Prostate gland (tissue), 2 donors: ENCODE data around the gene POLL. TPM values are rescaled to one million over a fixed set of nuclear protein-coding genes. Genes with fewer than 3 reads are reported as not detected.

ENCODE experiments used
- DNase-seq: peaks from one replicate; pipeline ENCODE4 v3.0.0-alpha.2; 2019; ENCODE audit warnings: low spot score
- H3K27ac ChIP-seq, 2 donors: fragments of 200-600 bp; sonication (generic); 2 replicates each; pipeline ENCODE4 v1.5.1; 2017 to 2019
- H3K27me3 ChIP-seq: fragments of 200-600 bp; sonication (generic); replicated peaks from 2 replicates; pipeline ENCODE4 v1.5.1; 2019; ENCODE audit not compliant: insufficient read depth
- H3K36me3 ChIP-seq, 2 donors: fragments of 200-600 bp; sonication (generic); 1 replicate in 1 of 2; 2 replicates in 1 of 2; pipeline versions ENCODE4 v1.5.1 to v1.8.1; 2017 to 2019
- H3K4me1 ChIP-seq: fragments of 200-600 bp; sonication (generic); replicated peaks from 2 replicates; pipeline ENCODE4 v1.5.1; 2019
- H3K4me3 ChIP-seq, 2 donors: fragments of 200-600 bp; sonication (generic); 2 replicates each; pipeline ENCODE4 v1.5.1; 2017 to 2019
- H3K9me3 ChIP-seq: fragments of 200-600 bp; sonication (generic); 2 replicates; pipeline ENCODE4 v1.5.1; 2017
- POLR2A ChIP-seq: fragments of 450-650 bp; IDR thresholded peaks from one replicate; pipeline ENCODE4 v1.6.1; 2016; ENCODE audit warnings: antibody characterized with exemption, mild to moderate bottlenecking
- POLR2AphosphoS5 ChIP-seq: sonication (generic); formaldehyde crosslinking; IDR thresholded peaks from one replicate; pipeline ENCODE4 v1.6.1; 2017; ENCODE audit warnings: antibody characterized with exemption
- WGBS: methylation state at CpG from one replicate; pipeline ENCODE4 v1.1.5; 2018; 5-methylcytosine and 5-hydroxymethylcytosine counted together
- intact Hi-C: fragments of 100-400 bp; cut with DNase I; formaldehyde crosslinking; loops from one replicate; pipeline ENCODE4 v1.14.2; 2022
- total RNA-seq, 2 donors: library from RNA; depleted of rRNA; stranded (reverse); fragments of >200 nt; gene quantifications; one replicate each; pipeline ENCODE4 v1.1.0, GENCODE V29; 2016
- TF ChIP-seq, protein P1 (sequence below), 4 experiments: fragments of 200-600 bp in 2 of 4; fragments of 450-650 bp in 2 of 4; sonication (generic) in 2 of 4; IDR thresholded peaks; 1 replicate in 3 of 4; 2 replicates in 1 of 4; pipeline ENCODE4 v1.5.1; 2016 to 2019; ENCODE audit warnings: antibody characterized with exemption in 4 of 4, mild to moderate bottlenecking in 2 of 4, moderate library complexity in 2 of 4

The POLL gene
- total RNA-seq, 2 donors from 2014 or later: 23.2 to 44.7 TPM

DNA sequence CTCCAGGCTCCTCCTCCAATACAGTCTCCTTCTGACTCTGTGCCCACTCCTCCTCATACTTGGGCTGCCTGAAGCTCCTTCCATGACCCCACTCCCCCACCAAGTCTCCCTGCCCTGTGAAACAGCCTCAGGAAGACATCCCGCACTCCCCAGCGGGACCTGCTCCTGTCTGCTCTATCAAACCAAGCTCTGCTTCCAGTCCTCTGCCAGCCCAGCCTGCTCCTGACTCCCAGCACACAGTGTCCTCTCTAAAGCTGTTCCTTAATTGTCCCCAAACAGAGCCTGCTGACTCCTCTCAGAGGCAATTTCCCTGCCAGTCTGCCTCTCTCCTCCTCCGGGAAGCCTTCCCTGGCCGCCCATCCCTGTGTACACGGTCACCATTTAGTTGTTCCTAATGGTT, 9.9 kb downstream of the POLL start:
- Histone ChIP-seq H3K27me3 (no peaks in the 10 kb centered on the region), H3K36me3 (peaks cover 0 to 10% of the 10 kb centered on the region in 2 donors), H3K9me3 (no peaks in the 10 kb centered on the region), H3K27ac (no peak overlapping the region), H3K4me1 (no peaks in the 10 kb centered on the region), H3K4me3 (no peak overlapping the region)
- TF ChIP-seq POLR2A (no peak), POLR2AphosphoS5 (no peak)
- TF ChIP-seq, protein P1, sequence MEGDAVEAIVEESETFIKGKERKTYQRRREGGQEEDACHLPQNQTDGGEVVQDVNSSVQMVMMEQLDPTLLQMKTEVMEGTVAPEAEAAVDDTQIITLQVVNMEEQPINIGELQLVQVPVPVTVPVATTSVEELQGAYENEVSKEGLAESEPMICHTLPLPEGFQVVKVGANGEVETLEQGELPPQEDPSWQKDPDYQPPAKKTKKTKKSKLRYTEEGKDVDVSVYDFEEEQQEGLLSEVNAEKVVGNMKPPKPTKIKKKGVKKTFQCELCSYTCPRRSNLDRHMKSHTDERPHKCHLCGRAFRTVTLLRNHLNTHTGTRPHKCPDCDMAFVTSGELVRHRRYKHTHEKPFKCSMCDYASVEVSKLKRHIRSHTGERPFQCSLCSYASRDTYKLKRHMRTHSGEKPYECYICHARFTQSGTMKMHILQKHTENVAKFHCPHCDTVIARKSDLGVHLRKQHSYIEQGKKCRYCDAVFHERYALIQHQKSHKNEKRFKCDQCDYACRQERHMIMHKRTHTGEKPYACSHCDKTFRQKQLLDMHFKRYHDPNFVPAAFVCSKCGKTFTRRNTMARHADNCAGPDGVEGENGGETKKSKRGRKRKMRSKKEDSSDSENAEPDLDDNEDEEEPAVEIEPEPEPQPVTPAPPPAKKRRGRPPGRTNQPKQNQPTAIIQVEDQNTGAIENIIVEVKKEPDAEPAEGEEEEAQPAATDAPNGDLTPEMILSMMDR (IDR thresholded peaks at IDR 0.05): no peak
- no peak for DNase-seq
- intact Hi-C loops: no loop called here
- WGBS: 99% methylated on average over 5 of the region's 5 CpGs

DNA sequence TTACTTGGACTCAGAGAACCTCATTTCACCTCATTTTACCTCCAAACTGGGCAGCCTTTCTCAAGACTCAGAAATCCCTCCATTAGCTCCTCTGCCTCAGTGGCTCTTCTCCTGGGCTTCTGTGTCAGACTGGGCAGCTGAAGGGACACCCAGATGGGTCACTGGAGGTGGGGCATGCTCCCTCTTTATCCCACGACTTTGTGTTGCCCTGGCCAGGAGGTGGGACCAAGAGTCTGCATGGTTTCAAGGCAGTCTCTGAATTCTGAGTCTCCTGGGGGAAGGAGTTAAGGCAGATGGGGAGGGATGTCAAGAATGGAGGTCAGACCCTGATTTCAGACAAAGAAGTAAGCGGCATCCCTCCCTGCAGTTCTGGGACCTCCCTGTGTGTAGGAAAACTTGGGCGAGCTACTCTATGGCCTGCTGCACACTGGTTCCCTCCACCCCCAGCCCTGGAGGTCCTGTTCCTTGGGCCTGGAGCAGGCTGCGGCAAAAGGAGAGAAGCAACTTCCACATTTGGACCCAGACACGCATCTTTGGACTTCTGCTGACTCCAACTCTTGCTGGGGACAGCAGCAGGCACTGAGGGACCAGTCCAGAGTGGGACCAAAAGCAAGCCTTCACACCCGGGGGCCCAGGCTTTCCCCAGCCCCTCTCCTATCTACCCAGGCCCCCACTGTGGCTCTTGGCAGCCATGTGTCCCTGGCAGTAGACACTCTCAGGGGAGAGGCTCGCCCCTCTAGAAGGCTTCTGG, 10.8 kb downstream of the POLL start:
- Histone ChIP-seq H3K27me3 (no peaks in the 10 kb centered on the region), H3K9me3 (no peaks in the 10 kb centered on the region), H3K27ac (no peak overlapping the region), H3K4me1 (no peaks in the 10 kb centered on the region), H3K36me3 (peaks cover 0 to 10% of the 10 kb centered on the region in 2 donors), H3K4me3 (no peak overlapping the region)
- no peak for DNase-seq
- 89% methylated on average over 7 of the region's 7 CpGs for WGBS
- TF ChIP-seq POLR2A (no peak), POLR2AphosphoS5 (no peak)
- TF ChIP-seq, protein P1 (IDR thresholded peaks at IDR 0.05): no peak
- intact Hi-C loops: no loop called here

DNA sequence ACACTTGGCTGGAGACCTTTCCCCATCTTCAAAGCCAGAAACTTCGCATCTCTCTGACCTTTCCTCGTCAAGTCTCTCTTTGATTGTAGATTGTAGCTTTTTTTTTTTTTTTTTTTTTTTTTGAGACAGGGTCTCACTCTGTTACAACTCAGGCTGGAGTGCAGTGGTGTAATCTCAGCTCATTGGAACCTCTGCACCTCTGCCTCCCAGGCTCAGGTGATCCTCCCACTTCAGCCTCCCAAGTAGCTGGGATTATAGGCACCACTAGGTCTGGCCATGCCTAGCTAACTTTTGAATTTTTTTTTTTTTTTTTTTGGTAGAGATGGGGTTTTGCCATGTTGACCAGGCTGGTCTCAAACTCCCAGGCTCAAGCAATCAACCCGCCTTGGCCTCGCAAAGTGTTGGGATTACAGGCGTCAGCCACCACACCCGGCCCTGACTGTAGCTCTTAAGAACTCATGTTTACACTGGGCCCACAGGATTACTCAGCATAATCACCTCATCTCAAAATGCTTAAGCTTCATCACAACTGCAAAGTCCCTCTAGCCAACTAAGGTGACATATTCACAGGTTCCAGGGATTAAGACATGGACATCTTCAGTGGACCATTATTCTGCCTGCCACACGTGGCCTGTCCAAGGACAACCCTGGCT, 11.7 kb downstream of the POLL start:
- no peak for DNase-seq
- Histone ChIP-seq H3K9me3 (no peaks in the 10 kb centered on the region), H3K27me3 (no peaks in the 10 kb centered on the region), H3K4me3 (no peak overlapping the region), H3K27ac (no peak overlapping the region), H3K36me3 (peaks cover 0 to 10% of the 10 kb centered on the region in 2 donors), H3K4me1 (no peaks in the 10 kb centered on the region)
- 94% methylated on average over 6 of the region's 7 CpGs for WGBS
- intact Hi-C loops: no loop called here
- TF ChIP-seq, protein P1 (IDR thresholded peaks at IDR 0.05): no peak
- TF ChIP-seq POLR2AphosphoS5: no peak
- TF ChIP-seq POLR2A: no peak

DNA sequence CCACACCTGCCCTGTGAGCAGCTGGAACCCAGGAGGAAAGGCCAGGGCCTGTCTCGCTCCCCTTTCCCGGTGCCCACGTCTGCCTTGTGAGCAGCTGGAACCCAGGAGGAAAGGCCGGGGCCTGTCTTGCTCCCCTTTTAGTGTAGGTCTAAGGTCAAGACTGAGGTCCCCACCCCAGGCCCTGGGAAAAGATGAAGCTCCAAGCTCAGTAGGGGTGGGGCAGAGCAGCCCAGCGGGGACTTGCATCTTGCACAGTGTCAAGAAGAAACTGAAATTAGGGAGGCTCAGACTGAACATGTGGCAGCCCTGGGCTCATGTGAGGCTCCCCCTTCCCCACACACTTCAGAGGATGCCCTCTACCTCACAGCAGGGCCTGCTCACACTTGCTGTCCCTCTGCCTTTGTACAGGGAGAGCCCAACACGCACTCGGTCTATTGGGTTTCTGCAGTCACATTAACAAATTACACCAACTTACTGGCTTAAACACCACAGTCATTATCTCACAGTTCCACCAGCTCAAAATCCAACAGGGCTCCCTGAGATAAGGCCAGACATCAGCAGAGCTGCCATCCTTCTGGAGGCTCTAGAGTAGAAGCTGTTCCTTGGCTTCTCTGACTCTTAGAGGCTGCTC, 12.4 kb downstream of the POLL start:
- WGBS: 84% methylated on average over 7 of the region's 7 CpGs
- Histone ChIP-seq H3K9me3 (no peaks in the 10 kb centered on the region), H3K36me3 (peaks cover 0 to 10% of the 10 kb centered on the region in 2 donors), H3K27me3 (no peaks in the 10 kb centered on the region), H3K27ac (no peak overlapping the region), H3K4me1 (no peaks in the 10 kb centered on the region), H3K4me3 (no peak overlapping the region)
- TF ChIP-seq POLR2A: no peak
- TF ChIP-seq POLR2AphosphoS5: no peak
- intact Hi-C loops: no loop called here
- no peak for DNase-seq

DNA sequence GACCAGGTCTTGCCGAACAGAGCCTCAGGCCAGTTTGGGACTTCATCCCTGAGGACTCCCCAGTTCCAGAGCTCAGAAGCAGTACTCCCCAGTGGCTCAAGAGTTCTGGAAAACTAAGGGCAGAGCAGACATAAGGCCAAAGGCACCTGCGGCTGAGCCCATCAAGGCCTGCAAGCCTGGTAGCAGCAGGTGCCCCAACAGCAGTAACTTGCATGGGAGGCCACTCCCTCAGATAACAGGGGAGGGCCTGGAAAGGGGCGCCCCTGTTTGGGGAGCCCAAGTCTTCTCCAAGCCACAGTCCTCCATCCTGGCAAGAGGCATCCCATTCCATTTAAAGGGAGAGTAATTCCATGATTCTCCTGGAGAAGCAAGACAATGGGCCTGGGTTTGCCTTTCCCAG, 13.0 kb downstream of the POLL start:
- Histone ChIP-seq H3K27me3 (no peaks in the 10 kb centered on the region), H3K4me3 (no peak overlapping the region), H3K27ac (no peak overlapping the region), H3K4me1 (no peaks in the 10 kb centered on the region), H3K36me3 (peaks cover 0 to 10% of the 10 kb centered on the region in 2 donors), H3K9me3 (no peaks in the 10 kb centered on the region)
- WGBS: 89% methylated on average over 3 of the region's 3 CpGs
- intact Hi-C loops: no loop called here
- TF ChIP-seq POLR2A (no peak), POLR2AphosphoS5 (no peak)
- TF ChIP-seq, protein P1 (IDR thresholded peaks at IDR 0.05): no peak
- no peak for DNase-seq
